ENCODE data around the gene ABCC6.

GRCh38 chr16:16118337-16118736 is 105.0 kb downstream of the ABCC6 start:
- TF ChIP-seq MYC (IDR thresholded peaks at IDR 0.05; ENCODE audit: low read depth, low read length) (no peak), MAX (IDR thresholded peaks at IDR 0.05; ENCODE audit: insufficient read depth, insufficient read length) (no peak), EZH2 (IDR thresholded peaks at IDR 0.05; ENCODE audit: borderline replicate concordance, low read depth, low read length, severe bottlenecking) (no peak), FOS (IDR thresholded peaks at IDR 0.05; ENCODE audit: borderline replicate concordance, insufficient read depth, low read length) (no peak)

All from endothelial cell of umbilical vein (primary cell).